ENCODE results near the gene NYNRIN. TPM values are rescaled to one million over a fixed set of nuclear protein-coding genes. Genes with fewer than 3 reads are reported as not detected.

The NYNRIN gene
- total RNA-seq, 1 experiment from 2014 or later = 18.7 TPM

DNA sequence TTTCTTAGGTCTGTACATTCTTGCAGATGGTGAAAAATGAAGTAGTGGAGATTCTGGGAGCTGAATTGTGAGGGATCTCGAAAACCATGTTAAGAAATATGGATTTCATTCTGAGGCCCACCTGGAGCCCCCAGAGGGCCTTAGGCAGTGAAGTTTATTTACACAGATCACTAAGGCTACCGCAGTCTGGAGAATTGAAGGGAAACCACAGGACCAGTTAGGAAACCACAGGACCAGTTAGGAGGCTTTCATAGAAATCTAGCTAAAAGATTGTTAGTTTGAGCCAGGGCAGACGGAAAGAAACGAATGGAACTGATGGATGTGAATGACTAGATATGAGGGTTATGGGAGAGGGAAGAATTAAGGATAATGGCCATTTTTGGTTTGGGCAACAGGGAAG lies 23.5 kb downstream of the NYNRIN start:
- Histone ChIP-seq H2BK20ac (ENCODE audit: low read depth, low read length, poor library complexity, severe bottlenecking) (no peak overlapping the region), H2BK5ac (ENCODE audit: insufficient read length, low read length) (no peak overlapping the region), H4K8ac (replicated peaks; ENCODE audit: insufficient read length, low read depth, low read length) (no peak overlapping the region), H2BK15ac (ENCODE audit: low read depth, low read length) (no peak overlapping the region), H2BK12ac (ENCODE audit: insufficient read length, low read depth, low read length) (no peak overlapping the region), H2BK120ac (ENCODE audit: low read depth, low read length, poor library complexity, severe bottlenecking) (no peak overlapping the region), H4K20me1 (ENCODE audit: control insufficient read depth, insufficient read depth, insufficient read length) (no peaks in the 10 kb centered on the region), H3T11ph (ENCODE audit: low read length) (no peak overlapping the region), H3K4ac (ENCODE audit: low read depth, low read length) (no peak overlapping the region), H3K27ac (ENCODE audit: insufficient read length, low read depth, low read length) (no peak overlapping the region), H3K18ac (ENCODE audit: insufficient read length, low read depth, low read length) (no peak overlapping the region), H3K27me3 (ENCODE audit: insufficient read depth, low read length) (peaks cover 2% of the 10 kb centered on the region), H3K79me1 (ENCODE audit: insufficient read depth, low read depth, low read length, poor library complexity, severe bottlenecking) (no peaks in the 10 kb centered on the region), H3K4me2 (ENCODE audit: insufficient read depth, insufficient read length, low read length) (no peak overlapping the region), H4K5ac (ENCODE audit: insufficient read length, low read depth, low read length) (no peak overlapping the region), H3K56ac (ENCODE audit: insufficient read length, low read depth, low read length) (no peak overlapping the region), H3K4me1 (ENCODE audit: insufficient read depth, low read length) (no peaks in the 10 kb centered on the region; the same call in 1 of the 2 replicates), H3K79me2 (ENCODE audit: insufficient read depth, low read length) (no peaks in the 10 kb centered on the region), H3K9ac (ENCODE audit: extremely low read depth, insufficient read length, low read length) (no peak overlapping the region), H4K91ac (ENCODE audit: insufficient read length, low read depth, low read length) (no peak overlapping the region), H2AFZ (ENCODE audit: low read length) (no peak overlapping the region), H3K23ac (ENCODE audit: insufficient read length, low read depth, low read length) (no peak overlapping the region), H3K23me2 (ENCODE audit: insufficient read length, low read depth, low read length, poor library complexity, severe bottlenecking) (no peaks in the 10 kb centered on the region), H2AK5ac (ENCODE audit: insufficient read length, low read length) (no peak overlapping the region), H3K9me3 (ENCODE audit: control insufficient read depth, low read depth, low read length) (no peaks in the 10 kb centered on the region), H3K14ac (ENCODE audit: insufficient read depth, low read length) (no peak overlapping the region)
- peaks cover 24% of the 10 kb centered on the region for H3K27me3 Mint-ChIP-seq (ENCODE audit: low read depth)
- H3K36me3 Mint-ChIP-seq (ENCODE audit: insufficient read depth in 1 of 3, low read depth in 3 of 3) = no peaks in the 10 kb centered on the region
- H3K4me3 Mint-ChIP-seq = no peak overlapping the region
- peaks cover 7 to 8% of the 10 kb centered on the region in 2 experiments for H3K4me1 Mint-ChIP-seq
- DNase-seq = peak; percentile 3
- no peaks in the 10 kb centered on the region for H3K9me3 Mint-ChIP-seq
- no CpG with 5 or more reads among the region's 4 CpGs for WGBS (ENCODE audit: extremely low coverage, insufficient read length, low lambda C conversion rate)
- TF ChIP-seq, protein P1, sequence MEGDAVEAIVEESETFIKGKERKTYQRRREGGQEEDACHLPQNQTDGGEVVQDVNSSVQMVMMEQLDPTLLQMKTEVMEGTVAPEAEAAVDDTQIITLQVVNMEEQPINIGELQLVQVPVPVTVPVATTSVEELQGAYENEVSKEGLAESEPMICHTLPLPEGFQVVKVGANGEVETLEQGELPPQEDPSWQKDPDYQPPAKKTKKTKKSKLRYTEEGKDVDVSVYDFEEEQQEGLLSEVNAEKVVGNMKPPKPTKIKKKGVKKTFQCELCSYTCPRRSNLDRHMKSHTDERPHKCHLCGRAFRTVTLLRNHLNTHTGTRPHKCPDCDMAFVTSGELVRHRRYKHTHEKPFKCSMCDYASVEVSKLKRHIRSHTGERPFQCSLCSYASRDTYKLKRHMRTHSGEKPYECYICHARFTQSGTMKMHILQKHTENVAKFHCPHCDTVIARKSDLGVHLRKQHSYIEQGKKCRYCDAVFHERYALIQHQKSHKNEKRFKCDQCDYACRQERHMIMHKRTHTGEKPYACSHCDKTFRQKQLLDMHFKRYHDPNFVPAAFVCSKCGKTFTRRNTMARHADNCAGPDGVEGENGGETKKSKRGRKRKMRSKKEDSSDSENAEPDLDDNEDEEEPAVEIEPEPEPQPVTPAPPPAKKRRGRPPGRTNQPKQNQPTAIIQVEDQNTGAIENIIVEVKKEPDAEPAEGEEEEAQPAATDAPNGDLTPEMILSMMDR (conservative IDR thresholded peaks at IDR 0.05) = no peak
- H3K27ac Mint-ChIP-seq = no peak overlapping the region
